CD4-positive, alpha-beta T cell treated with Interleukin-12 subunit alpha and Interleukin-12 subunit beta, for 1 hour (primary cell): ENCODE results near the gene NCOR1.
"Not testable (repeated sequence)": the region's sequence is repeated elsewhere in the genome, so short reads cannot be mapped to it uniquely, and the experiment has no call there.

Experiments used
- DNase-seq: peaks from one replicate; pipeline ENCODE4 v3.0.0-alpha.2; 2020

The NCOR1 gene

GRCh38 chr17:16145319-16145890, 69.9 kb downstream of the NCOR1 start:
- DNase-seq = not testable (repeated sequence)

- no peak for DNase-seq
Observed at GRCh38 chr17:16141685-16142084, 73.6 kb downstream of the NCOR1 start.

DNA sequence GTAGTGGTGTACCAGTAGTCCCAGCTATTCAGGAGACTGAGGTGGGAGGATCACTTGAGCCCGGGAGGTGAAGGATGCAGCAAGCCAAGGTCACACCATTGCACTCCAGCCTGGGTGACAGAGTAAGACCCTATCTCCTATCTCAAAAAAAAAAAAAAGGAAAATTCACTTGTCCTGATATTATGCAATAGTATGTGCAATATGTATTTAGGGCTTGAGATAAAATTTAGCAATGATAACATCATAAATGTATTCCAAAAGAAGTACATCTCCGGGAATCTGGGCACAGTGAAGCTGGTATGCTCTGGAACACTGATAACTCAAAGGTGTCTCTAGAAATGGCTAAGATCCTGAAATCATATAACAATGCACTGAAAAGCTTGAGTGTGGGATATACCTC, 74.5 kb downstream of the NCOR1 start:
- no peak for DNase-seq

DNA sequence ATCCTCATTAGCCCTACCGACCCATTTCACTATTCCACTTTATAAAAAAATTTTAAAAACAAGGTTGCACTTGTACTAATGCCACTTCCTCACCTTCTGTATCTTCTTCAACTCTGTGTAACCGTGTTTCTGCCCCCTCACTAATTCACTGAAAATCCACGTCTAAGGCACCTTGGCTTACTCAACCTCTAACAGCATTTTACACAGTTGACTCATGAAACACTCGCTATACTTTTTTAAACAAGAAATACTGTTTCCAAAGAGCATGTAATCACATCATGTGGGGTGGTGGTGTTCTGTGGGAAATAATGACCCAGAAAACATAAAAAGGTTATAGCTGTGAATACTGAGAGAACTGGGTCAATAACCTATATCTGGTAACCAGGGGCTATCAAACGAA, 79.9 kb downstream of the NCOR1 start:
- no peak for DNase-seq

DNA sequence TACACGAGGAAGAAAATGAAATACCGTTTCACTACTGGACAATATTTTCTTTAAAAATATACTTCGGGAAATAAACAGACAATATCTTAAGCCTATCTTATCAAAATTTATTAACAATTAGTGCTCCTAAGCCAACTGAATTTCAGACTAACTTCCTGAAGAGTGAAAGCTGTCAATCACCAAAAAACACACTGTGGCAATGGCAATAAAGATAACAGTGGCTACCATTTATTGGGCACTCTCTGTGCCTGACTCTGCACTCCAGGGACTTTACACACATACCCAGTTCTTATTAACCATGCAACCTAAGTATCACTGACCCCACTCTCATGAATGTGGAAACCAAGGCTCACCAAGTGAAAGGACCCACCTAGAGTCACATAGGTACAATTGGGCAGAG, 83.7 kb downstream of the NCOR1 start:
- DNase-seq = no peak

DNA sequence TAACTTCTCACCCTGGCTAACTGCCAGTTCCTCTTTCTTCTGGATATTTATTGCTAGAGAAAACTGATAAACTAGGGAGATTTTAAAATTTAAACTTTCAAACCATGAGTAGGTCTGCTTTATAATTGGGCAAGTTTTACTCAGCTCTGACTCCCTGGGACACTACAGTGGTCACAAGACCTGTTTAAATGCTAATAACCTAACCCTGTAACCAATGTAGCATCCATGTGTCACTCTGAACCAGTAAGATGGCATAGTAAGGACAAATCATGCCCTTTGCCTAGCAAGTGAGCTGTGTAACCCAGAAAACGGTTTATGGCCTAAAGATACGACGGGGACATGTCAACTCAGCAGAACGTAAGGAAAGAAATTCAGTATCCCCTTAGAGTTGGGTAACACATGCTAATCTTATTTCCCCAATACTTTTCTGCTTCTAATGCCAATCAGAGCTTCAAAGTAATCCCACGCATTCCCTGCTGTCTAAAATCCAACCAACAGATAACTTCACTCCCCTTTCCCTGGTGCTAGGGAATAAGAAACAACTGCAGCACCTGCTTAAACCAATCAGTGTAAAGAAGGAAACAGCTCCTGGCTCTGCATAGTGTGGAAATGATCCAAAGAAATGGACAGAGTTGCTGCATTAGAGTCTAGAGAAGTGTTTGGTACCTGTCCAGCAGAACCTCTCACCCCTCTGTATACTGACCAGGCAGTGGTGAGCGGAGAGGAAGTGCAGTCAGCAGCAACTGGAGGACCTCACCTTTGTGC, 85.7 kb downstream of the NCOR1 start:
- DNase-seq = no peak

DNA sequence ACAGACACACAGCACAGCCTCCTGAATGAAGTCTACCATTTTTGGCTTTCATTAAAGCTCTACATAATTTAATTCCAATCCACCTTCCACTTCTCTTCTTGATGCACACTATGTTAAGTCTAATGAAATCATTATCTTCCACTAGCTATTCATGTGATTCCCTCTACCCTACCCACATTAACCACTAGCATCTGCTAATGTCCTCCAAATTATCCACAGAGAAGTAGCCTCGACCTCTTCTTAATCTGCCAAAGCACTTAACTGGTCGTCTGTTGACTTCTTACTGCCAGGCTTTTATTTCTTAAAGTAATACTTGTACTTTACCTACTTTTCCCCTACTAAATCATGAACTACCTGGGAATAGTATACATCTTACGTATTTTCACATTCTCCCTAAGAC, 91.8 kb downstream of the NCOR1 start:
- no peak for DNase-seq

DNA sequence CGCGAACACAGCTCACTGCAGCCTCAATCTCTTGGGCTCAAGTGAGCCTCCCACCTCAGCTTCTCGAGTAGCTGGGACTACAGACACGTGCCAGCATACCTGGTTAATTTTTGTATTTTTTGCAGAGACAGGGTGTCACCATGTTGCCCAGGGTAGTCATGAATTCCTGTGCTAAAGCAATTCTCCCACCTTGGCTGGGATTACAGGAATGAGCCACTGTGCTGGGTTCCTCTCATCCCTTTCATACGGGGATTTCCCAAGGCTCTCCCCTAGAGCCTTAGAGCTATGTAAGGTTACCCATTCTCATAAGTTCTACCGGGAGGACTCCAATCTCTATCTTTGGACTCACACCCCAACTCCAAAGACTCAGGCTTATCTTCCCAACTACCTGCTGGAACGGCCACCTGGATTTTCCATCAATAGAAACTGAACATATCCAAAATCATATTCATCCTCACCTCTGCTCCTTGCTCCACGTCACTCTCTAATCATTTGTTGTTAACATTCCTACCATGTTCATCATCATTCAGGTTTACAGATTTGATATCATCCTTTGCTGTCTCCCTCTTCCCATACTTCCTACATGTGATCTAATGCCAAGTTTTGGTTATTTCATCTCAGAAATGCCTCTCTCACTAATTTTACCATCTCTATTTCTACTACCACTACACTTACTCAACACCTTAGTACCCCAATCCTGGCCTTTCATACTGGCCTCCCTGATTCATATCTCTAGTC, 92.5 kb downstream of the NCOR1 start:
- DNase-seq = no peak

- DNase-seq = no peak
Observed at GRCh38 chr17:16121915-16122314, 93.4 kb downstream of the NCOR1 start.

GRCh38 chr17:16120937-16121336, 94.4 kb downstream of the NCOR1 start:
- DNase-seq = no peak

- no peak for DNase-seq
Observed at GRCh38 chr17:16117149-16117548, 98.2 kb downstream of the NCOR1 start.

DNA sequence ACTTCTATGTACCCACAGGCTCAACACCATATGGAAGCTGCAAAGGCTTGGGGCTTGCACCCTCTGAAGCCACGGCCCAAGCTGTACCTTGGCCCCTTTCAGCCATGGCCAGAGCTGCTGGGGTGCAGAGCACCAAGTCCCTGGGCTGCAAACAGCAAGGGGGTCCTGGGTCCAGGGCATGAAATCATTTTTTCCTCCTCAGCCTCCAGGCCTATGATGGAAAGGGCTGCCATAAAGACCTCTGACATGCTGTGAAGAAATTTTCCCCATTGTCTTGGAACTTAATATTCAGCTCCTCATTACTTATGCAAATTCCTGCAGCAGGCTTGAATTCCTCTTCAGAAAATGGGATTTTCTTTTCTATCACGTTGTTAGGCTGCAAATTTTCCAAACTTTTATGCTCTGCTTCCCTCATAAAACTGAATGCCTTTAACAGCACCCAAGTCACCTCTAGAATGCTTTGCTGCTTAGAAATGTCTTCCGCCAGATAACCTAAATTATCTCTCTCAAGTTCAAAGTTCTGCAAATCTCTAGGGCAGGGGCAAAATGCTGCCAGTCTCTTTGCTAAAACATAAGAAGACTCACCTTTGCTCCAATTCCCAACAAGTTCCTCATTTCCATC, 100.1 kb downstream of the NCOR1 start:
- not testable (repeated sequence) for DNase-seq

GRCh38 chr17:16108871-16109270, 106.5 kb downstream of the NCOR1 start:
- DNase-seq = no peak

GRCh38 chr17:16108386-16108785, 106.9 kb downstream of the NCOR1 start:
- DNase-seq = no peak

DNA sequence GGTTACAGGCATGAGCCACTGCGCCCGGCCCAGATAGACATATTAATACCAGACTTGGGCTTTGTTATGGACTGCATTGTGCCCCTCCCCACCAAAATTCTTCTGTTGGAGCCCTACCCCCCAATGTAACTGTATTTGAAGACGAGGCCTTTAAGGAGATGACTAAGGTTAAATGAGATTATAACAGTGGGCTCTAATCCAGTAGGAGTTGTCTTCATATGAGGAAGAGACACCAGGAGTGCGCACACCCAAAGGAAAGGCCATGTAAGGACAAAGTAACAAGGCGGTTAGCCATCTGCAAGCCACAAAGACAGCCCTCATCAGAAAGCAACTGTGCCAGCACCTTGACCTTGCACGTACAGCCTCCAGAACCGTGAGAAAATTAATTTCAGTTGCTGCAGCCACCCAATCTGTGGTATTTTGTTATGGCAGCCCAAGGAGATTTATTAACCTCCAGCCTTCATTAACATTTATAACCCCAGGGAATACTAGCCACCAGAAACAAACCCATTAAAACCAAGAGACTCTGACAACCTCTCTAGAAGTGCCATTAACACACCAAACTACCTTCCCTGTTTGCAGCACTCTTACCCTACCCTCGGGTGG, 108.1 kb downstream of the NCOR1 start:
- DNase-seq = no peak

- DNase-seq = no peak
Observed at GRCh38 chr17:16106161-16106891, 109.0 kb downstream of the NCOR1 start.

- no peak for DNase-seq
Observed at GRCh38 chr17:16104189-16104588, 111.1 kb downstream of the NCOR1 start.

DNA sequence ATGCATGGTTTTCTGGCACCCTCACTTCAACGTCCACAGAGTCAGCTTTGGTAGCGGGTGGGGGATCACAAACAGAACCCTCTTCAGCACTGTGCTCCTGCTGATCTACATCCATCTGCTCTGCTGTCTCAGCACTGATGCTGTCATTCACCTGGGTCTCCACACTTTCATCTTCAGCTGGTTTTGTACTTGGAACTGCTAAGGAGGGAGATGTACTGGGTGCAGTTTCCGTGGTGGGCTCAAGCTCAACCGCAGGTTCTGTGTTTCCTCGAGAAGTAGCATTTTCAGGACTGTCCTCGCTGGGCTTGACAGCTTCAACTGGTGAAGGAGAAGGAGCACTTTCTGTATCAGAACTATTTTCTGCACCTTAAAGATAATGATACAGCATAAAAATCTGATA, 113.9 kb downstream of the NCOR1 start:
- no peak for DNase-seq

- no peak for DNase-seq
Observed at GRCh38 chr17:16100737-16101400, 114.5 kb downstream of the NCOR1 start.

GRCh38 chr17:16091773-16092172, 123.6 kb downstream of the NCOR1 start:
- no peak for DNase-seq

GRCh38 chr17:16086957-16087356, 128.4 kb downstream of the NCOR1 start:
- DNase-seq = no peak
